ENCODE results near the gene MYO18B.

GRCh38 chr22:25996669-25997068 is 254.7 kb downstream of the MYO18B start:
- no peak for TF ChIP-seq YY1 (IDR thresholded peaks at IDR 0.05; ENCODE audit: insufficient read depth, insufficient read length)
- TF ChIP-seq SUZ12 (IDR thresholded peaks at IDR 0.05; ENCODE audit: extremely low read depth, insufficient read depth, insufficient read length) = no peak
